Measurements from ENCODE around the gene PNMA8B. TPM values are rescaled to one million over a fixed set of nuclear protein-coding genes. Genes with fewer than 3 reads are reported as not detected.

PNMA8B gene
- total and polyA plus RNA-seq, 11 donors, result 0.27 to 1.1 (median 0.69) TPM

DNA sequence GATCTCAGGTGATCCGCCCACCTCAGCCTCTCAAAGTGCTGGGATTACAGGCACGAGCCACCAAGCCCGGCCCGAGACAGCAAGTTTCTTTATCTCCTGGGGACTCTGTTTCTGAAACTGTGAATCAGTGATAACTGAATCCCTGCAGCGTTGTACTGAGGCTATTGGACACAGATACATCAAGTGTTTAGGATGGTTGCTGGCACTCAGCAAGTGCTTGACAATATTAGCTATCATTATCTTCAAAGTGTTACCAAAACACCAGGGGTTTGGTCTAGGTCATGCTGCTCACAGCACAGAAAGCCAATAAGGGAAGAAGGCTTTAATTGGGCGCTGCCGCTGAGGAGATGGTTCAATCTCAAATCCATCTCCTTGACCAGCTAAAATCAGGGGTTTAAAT, 46.4 kb downstream of the PNMA8B start:
- WGBS, 4 donors, result 46 to 50% (median 48%) methylated on average over 7 of the region's 7 CpGs
- no peaks in the 10 kb centered on the region for H3K36me3 ChIP-seq
- H3K27me3 ChIP-seq, result no peaks in the 10 kb centered on the region
- intact Hi-C loops (cut with DNase I), result no loop called here
- peaks cover 0 to 15% (median 2%) of the 10 kb centered on the region in 12 donors for H3K4me1 ChIP-seq
- no peak overlapping the region for H3K4me3 ChIP-seq
- ATAC-seq (no peak), DNase-seq (no peak)
- H3K9me3 ChIP-seq, result peaks cover 0 to 11% (median 0%) of the 10 kb centered on the region in 12 donors
- TF ChIP-seq POLR2A (IDR thresholded peaks at IDR 0.05), result no peak
- TF ChIP-seq, protein P1, sequence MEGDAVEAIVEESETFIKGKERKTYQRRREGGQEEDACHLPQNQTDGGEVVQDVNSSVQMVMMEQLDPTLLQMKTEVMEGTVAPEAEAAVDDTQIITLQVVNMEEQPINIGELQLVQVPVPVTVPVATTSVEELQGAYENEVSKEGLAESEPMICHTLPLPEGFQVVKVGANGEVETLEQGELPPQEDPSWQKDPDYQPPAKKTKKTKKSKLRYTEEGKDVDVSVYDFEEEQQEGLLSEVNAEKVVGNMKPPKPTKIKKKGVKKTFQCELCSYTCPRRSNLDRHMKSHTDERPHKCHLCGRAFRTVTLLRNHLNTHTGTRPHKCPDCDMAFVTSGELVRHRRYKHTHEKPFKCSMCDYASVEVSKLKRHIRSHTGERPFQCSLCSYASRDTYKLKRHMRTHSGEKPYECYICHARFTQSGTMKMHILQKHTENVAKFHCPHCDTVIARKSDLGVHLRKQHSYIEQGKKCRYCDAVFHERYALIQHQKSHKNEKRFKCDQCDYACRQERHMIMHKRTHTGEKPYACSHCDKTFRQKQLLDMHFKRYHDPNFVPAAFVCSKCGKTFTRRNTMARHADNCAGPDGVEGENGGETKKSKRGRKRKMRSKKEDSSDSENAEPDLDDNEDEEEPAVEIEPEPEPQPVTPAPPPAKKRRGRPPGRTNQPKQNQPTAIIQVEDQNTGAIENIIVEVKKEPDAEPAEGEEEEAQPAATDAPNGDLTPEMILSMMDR (IDR thresholded peaks at IDR 0.05), result no peak
- H3K27ac ChIP-seq, result no peak overlapping the region

DNA sequence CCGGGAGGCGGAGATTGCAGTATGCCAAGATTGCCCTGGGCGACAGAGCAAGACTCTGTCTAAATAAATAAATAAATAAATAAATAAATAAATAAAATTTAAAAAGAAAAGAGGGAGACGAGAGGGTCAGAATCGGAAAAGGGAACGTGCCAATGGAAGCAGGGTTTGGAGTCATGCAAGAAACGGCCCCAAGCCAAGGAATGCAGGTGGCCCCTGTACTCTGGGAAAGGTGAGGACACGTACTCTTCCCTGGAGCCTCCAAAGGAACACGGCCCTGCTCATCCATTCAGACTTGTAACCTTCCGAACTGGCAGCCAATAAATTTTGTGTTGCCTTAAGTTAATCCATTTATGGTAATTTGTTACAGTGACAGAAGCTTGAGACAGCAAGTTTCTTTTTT, 47.1 kb downstream of the PNMA8B start:
- 86 to 95% (median 92%) methylated on average over 10 of the region's 10 CpGs for WGBS, 4 donors
- peaks cover 0 to 15% (median 2%) of the 10 kb centered on the region in 12 donors for H3K4me1 ChIP-seq
- H3K27me3 ChIP-seq, result no peaks in the 10 kb centered on the region
- intact Hi-C loops (cut with DNase I), result no loop called here
- no peaks in the 10 kb centered on the region for H3K36me3 ChIP-seq
- no peak for DNase-seq
- H3K27ac ChIP-seq, result no peak overlapping the region
- TF ChIP-seq POLR2A (IDR thresholded peaks at IDR 0.05), result no peak
- TF ChIP-seq, protein P1 (IDR thresholded peaks at IDR 0.05), result no peak
- H3K4me3 ChIP-seq, result no peak overlapping the region
- ATAC-seq, result no peak
- peaks cover 0 to 11% (median 0%) of the 10 kb centered on the region in 12 donors for H3K9me3 ChIP-seq

DNA sequence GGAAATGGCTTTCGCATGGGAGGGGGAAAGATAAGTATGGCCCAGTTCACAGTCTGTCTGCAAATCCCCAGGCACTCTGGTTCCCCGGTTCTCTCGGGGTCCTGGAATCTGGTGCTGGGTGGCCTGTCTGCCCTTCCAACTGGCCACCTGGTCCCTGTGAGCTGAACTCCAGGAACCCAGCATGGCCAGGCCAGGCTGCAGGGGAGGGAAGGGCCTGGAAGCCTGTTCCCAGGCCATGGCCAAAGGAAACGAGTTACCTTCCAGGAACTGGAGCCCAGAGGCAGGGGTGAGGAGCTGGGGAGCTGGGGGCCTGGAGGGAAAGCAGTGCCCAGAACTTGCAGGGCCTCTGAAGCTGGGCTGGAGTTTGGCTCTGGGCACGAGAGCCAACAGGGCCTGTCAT, 47.8 kb downstream of the PNMA8B start:
- Histone ChIP-seq H3K4me1 (peaks cover 0 to 20% (median 6%) of the 10 kb centered on the region in 12 donors), H3K4me3 (no peak overlapping the region), H3K27ac (peak overlapping the region in 4 of 12 donors; percentile 10 to 72 (median 52)), H3K27me3 (no peaks in the 10 kb centered on the region), H3K9me3 (peaks cover 0 to 11% (median 0%) of the 10 kb centered on the region in 12 donors), H3K36me3 (no peaks in the 10 kb centered on the region)
- ATAC-seq (peak; percentile 47 to 77 (median 58)), DNase-seq (peak; percentile 39 to 70 (median 54))
- intact Hi-C loops (cut with DNase I), result no loop called here
- no peak for TF ChIP-seq POLR2A (IDR thresholded peaks at IDR 0.05)
- TF ChIP-seq, protein P1 (IDR thresholded peaks at IDR 0.05), result no peak
- WGBS, 4 donors, result 48 to 55% (median 50%) methylated on average over 4 to 5 of the region's 5 CpGs

DNA sequence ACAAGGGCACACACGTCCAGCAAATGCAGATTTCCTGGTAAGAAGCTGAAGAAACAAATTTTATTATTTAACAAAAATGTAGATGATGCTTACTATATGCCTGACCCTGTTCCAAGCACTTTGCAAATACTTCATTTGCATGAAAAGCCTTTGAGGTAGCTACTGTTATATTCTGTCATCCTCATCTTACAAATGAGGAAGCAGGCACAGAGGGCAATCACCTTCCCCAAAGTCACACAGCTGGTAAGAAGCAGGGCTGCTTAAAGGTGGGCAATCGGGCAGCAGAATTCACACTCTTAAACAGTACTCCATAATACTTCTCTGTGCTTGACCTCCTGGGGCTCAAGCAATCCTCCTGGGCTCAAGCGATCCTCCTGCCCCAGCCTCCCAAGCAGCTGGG, 48.7 kb downstream of the PNMA8B start:
- intact Hi-C loops (cut with DNase I), result no loop called here
- no peak for ATAC-seq
- TF ChIP-seq, protein P1 (IDR thresholded peaks at IDR 0.05), result no peak
- no peak for TF ChIP-seq POLR2A (IDR thresholded peaks at IDR 0.05)
- no peaks in the 10 kb centered on the region for H3K36me3 ChIP-seq
- no peak for DNase-seq
- H3K27ac ChIP-seq, result peak overlapping the region in 3 of 12 donors; percentile 39 to 72 (median 65)
- peaks cover 0 to 11% (median 0%) of the 10 kb centered on the region in 12 donors for H3K9me3 ChIP-seq
- peaks cover 0 to 28% (median 10%) of the 10 kb centered on the region in 12 donors for H3K4me1 ChIP-seq
- 53 to 57% (median 54%) methylated on average over 3 of the region's 3 CpGs for WGBS, 4 donors
- H3K27me3 ChIP-seq, result no peaks in the 10 kb centered on the region
- H3K4me3 ChIP-seq, result no peak overlapping the region
